Dendritic cell treated with granulocyte-macrophage colony-stimulating factor and Interleukin-4, amounts not matched to agents 40 ng/mL and 50 ng/mL, for 4 days (primary cell): ENCODE data around the gene BCO2.
"Not testable (repeated sequence)": the region's sequence is repeated elsewhere in the genome, so short reads cannot be mapped to it uniquely, and the experiment has no call there.

ENCODE experiments used
- H3K27ac Mint-ChIP-seq: one replicate; pipeline ENCODE4 v1.8.0; 2022; ENCODE audit warnings: mild to moderate bottlenecking, mixed read lengths
- H3K27me3 Mint-ChIP-seq: one replicate; pipeline ENCODE4 v1.8.0; 2022; ENCODE audit warnings: mild to moderate bottlenecking, mixed read lengths
- H3K36me3 Mint-ChIP-seq: one replicate; pipeline ENCODE4 v1.8.0; 2022; ENCODE audit warnings: low read depth, mixed read lengths
- H3K4me1 Mint-ChIP-seq: one replicate; pipeline ENCODE4 v1.8.0; 2022; ENCODE audit warnings: low read depth, mixed read lengths
- H3K4me3 Mint-ChIP-seq: one replicate; pipeline ENCODE4 v1.8.0; 2022; ENCODE audit warnings: mild to moderate bottlenecking, moderate library complexity, mixed read lengths
- H3K9me3 Mint-ChIP-seq: one replicate; pipeline ENCODE4 v1.8.0; 2022; ENCODE audit warnings: mixed read lengths
- intact Hi-C: fragments of 100-400 bp; cut with micrococcal nuclease; formaldehyde crosslinking; loops from one replicate; pipeline ENCODE4 v1.15.0; 2022

BCO2 gene

DNA sequence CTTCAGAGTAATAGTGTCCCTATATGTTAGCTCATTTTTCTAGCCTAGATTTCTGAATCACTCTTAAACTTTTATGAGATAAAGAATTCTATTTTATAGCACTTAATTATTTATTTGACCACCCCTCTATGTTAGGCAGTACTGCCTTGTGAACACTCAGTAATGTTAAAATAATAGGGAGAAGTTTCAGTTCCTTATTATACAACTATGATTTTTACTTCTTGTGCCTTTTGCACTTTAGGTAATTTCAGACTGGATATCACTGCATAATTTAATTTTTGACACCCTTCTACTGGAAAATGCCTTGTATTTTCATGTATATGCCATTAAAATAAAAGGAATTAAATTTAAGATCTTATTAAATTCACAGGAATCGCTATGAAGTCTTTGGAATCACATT lies 3.1 kb downstream of the BCO2 start:
- H3K27ac Mint-ChIP-seq: peak overlapping the region; percentile 64
- intact Hi-C loops: loop anchor here (5.0 kb wide), 1 partner anchor 246 kb away; no protein-coding TSS in a partner anchor
- H3K27me3 Mint-ChIP-seq: no peaks in the 10 kb centered on the region
- H3K4me3 Mint-ChIP-seq: no peak overlapping the region
- H3K36me3 Mint-ChIP-seq: no peaks in the 10 kb centered on the region
- peaks cover 32% of the 10 kb centered on the region for H3K4me1 Mint-ChIP-seq
- H3K9me3 Mint-ChIP-seq: no peaks in the 10 kb centered on the region

DNA sequence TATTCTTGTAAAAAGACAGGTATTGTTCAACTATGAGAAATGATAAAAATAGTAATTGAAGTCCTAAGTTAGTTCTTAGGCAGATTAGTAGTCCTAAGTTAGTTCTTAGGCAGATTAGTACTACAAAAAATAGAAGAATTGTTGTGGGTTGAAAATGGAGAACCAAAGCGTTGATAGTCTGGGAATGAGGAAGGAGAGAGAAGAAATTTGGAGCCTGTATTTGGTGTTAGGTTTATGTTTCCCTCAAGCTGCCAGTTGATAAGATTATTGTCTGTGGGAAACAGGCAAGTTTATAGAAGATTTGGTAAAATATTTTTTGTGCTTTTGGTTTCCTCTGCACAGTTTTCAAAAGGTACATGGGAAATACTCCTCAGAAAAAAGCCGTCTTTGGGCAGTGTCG lies 3.6 kb downstream of the BCO2 start:
- Mint-ChIP-seq H3K4me3 (peak overlapping the region; percentile 21), H3K36me3 (no peaks in the 10 kb centered on the region), H3K4me1 (peaks cover 32% of the 10 kb centered on the region), H3K27me3 (no peaks in the 10 kb centered on the region), H3K9me3 (no peaks in the 10 kb centered on the region), H3K27ac (peak overlapping the region; percentile 64)
- intact Hi-C loops: loop anchor here (5.0 kb wide), 1 partner anchor 247 kb away; no protein-coding TSS in a partner anchor

DNA sequence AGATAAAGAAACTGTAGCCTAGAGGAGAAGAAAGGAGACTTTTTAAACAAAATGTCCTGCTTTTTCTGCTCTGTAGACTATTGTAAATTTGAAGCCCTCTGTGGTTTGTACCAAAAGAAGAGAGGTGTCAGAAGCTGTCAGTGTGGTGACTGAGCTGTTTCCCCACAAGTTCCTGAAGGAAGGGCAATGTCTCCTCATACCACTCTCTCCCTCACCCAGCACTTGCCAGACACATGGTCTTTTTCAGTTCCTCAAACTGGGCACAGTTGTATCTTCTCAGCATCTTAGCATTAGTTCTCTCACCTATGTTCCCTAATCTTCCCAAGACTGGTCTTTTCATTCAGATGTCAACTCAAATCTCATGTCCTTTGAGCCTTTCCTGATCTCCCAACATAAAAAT lies 4.3 kb downstream of the BCO2 start:
- H3K4me1 Mint-ChIP-seq: peaks cover 32% of the 10 kb centered on the region
- H3K27ac Mint-ChIP-seq: peak overlapping the region; percentile 64
- H3K27me3 Mint-ChIP-seq: no peaks in the 10 kb centered on the region
- H3K36me3 Mint-ChIP-seq: no peaks in the 10 kb centered on the region
- intact Hi-C loops: loop anchor here (5.0 kb wide), 1 partner anchor 247 kb away; no protein-coding TSS in a partner anchor
- peak overlapping the region; percentile 21 for H3K4me3 Mint-ChIP-seq
- H3K9me3 Mint-ChIP-seq: no peaks in the 10 kb centered on the region

DNA sequence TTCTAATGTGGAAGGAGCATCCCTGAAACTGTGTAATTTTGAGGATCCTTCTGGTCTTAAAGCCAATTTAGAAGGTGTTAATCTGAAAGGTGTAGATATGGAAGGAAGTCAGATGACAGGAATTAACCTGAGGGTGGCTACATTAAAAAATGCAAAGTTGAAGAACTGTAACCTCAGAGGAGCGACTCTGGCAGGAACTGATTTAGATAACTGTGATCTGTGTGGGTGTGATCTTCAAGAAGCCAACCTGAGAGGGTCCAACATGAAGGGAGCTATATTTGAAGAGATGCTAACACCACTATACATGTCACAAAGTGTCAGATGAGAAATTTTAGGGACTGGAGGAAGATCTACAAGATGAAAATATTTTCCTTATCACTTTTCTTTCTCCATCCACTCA lies 7.6 kb downstream of the BCO2 start:
- H3K4me3 Mint-ChIP-seq: no peak overlapping the region
- no peak overlapping the region for H3K27ac Mint-ChIP-seq
- H3K9me3 Mint-ChIP-seq: no peaks in the 10 kb centered on the region
- intact Hi-C loops: no loop called here
- no peaks in the 10 kb centered on the region for H3K27me3 Mint-ChIP-seq
- H3K4me1 Mint-ChIP-seq: peaks cover 31% of the 10 kb centered on the region
- H3K36me3 Mint-ChIP-seq: no peaks in the 10 kb centered on the region

DNA sequence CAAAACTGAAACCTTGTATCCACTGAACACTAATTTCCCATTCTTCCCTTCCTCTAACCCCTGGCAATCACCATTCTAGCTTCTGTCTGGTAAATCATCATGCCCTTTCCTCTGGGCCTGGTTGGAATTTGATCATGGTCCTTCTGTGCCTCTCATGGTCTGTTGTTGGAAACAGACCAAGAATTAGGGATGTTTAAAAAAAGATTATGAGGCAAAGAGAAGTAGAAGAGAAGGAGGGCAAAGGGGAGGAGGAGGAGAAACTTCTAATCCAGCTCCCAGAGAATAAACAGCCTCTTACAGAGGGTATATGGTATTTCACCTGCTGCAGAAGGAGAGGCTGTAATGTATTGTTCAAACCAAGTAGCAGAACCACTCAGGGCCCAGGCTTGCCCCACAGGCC lies 10.6 kb downstream of the BCO2 start:
- Mint-ChIP-seq H3K4me3 (no peak overlapping the region), H3K9me3 (no peaks in the 10 kb centered on the region), H3K4me1 (peaks cover 23% of the 10 kb centered on the region), H3K27me3 (no peaks in the 10 kb centered on the region), H3K27ac (no peak overlapping the region), H3K36me3 (no peaks in the 10 kb centered on the region)
- intact Hi-C loops: no loop called here

DNA sequence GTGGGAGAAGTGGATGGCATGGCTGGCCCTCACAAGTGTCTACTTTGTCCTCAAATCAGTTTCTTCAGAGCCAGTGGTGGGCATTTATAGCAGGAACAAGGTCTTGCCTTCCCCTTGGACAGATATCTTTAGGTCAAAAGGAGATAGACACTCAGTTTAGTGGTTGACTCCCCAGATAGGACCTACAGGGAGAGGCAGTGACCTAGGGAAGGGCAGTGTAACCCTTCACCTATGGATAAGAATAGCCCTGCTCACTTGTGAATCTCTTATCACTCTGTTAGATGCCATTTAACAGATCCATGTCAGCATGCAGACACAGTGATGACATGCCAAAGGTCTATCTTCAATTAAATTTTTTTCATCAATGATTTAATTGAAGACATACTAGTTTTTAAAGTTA lies 11.0 kb downstream of the BCO2 start:
- Mint-ChIP-seq H3K9me3 (no peaks in the 10 kb centered on the region), H3K4me3 (no peak overlapping the region), H3K27me3 (no peaks in the 10 kb centered on the region), H3K27ac (no peak overlapping the region), H3K36me3 (no peaks in the 10 kb centered on the region), H3K4me1 (peaks cover 23% of the 10 kb centered on the region)
- intact Hi-C loops: no loop called here

DNA sequence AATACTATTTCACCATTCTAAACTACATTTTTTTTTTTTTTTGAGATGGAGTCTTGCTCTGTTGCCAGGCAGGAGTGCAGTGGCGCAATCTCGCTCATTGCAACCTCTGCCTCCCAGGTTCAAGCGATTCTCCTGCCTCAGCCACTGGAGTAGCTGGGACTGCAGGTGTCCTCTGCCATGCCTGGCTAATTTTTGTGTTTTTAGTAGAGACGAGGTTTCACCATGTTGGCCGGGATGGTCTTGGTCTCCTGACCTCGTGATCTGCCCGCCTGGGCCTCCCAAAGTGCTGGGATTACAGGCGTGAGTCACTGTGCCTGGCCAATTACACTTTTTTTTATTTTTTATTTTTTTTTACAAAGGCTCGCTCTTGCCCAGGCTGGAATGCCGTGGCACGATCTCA lies 19.8 kb downstream of the BCO2 start:
- H3K4me1 Mint-ChIP-seq, H3K27me3 Mint-ChIP-seq, intact Hi-C loops, H3K9me3 Mint-ChIP-seq, H3K36me3 Mint-ChIP-seq, H3K4me3 Mint-ChIP-seq, H3K27ac Mint-ChIP-seq: not testable (repeated sequence)

DNA sequence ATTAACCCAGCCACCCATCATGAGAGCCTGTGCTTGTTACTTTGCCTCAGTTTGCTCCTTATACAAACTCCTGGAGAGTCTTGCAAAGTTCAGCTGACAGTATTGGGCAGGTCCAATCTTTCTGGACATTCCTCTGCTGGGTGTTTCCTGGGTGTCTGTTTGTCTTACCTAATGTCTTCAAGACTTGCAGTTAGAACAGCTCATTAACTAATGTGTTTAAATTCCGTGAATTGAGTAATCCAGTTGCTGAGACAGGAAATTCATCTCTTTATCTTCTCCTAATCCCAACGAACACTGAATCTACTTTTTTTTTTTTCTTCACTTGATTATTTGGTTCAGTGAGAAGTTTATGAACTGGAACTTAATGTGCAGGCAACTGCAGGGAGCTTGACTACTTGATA lies 20.6 kb downstream of the BCO2 start:
- intact Hi-C loops: no loop called here
- Mint-ChIP-seq H3K9me3 (no peaks in the 10 kb centered on the region), H3K27ac (no peak overlapping the region), H3K36me3 (no peaks in the 10 kb centered on the region), H3K4me1 (peaks cover 5% of the 10 kb centered on the region), H3K4me3 (no peak overlapping the region), H3K27me3 (no peaks in the 10 kb centered on the region)

DNA sequence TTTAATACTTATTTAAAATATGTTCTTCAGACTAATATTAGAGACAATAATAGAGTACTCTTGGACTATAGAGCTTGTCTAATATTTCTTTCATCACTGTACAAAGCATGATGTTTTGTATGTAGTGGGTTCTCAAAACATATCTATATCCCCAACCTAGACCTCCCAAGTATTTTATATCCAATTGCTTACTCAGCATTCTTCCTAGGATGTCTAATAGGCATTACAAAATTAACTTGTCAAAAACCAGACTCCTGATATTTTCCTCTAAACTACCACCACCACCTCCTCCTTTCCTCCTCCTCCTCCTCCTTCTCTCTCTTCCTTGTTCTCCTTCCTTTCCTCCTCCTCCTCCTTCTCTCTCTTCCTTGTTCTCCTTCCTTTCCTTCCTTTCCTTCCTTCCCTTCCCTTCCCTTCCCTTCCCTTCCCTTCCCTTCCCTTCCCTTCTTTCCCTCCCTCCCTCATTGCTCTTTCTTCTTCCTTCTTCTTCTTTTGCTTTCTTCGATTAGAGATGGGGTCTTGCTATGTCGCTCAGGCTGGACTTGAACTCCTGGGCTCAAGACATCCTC lies 21.3 kb downstream of the BCO2 start:
- Mint-ChIP-seq H3K27me3 (no peaks in the 10 kb centered on the region), H3K9me3 (no peaks in the 10 kb centered on the region), H3K27ac (no peak overlapping the region), H3K36me3 (no peaks in the 10 kb centered on the region), H3K4me1 (peaks cover 5% of the 10 kb centered on the region), H3K4me3 (no peak overlapping the region)
- intact Hi-C loops: no loop called here

DNA sequence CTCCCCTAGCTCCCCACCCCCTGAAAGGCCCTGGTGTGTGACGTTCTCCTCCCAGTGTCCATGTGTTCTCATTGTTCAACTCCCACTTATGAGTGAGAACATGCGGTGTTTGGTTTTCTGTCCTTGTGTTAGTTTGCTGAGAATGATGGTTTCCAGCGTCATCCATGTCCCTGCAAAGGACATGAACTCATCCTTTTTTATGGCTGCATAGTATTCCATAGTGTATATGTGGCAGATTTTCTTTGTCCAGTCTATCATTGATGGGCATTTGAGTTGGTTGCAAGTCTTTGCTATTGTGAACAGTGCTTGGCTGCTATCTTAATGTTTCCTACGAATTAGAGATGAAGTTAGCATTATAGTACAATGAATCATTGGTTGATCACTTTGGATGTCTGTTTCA lies 23.8 kb downstream of the BCO2 start:
- intact Hi-C loops, H3K36me3 Mint-ChIP-seq, H3K4me1 Mint-ChIP-seq, H3K27ac Mint-ChIP-seq, H3K4me3 Mint-ChIP-seq, H3K9me3 Mint-ChIP-seq, H3K27me3 Mint-ChIP-seq: not testable (repeated sequence)

DNA sequence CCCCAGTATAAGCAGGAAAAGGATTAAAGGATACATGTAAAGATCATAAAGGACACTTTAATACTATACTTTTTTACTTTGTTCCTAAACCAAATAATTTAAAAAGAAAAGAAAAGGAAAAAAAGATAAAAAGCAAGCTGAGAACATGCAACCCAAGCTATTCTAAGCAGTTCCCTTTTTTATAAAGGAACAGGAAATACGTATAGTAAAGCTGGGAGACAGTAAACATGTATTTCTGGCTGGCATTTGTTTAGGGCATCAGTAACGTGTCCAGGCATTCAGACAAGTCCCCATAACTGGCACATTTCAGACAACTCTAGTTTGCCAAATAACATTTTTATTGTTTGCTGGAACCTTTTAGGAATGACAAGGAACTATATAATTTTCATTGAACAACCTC lies 24.9 kb downstream of the BCO2 start:
- peaks cover 5% of the 10 kb centered on the region for H3K4me1 Mint-ChIP-seq
- peak overlapping the region; percentile 25 for H3K27ac Mint-ChIP-seq
- no peaks in the 10 kb centered on the region for H3K27me3 Mint-ChIP-seq
- no peak overlapping the region for H3K4me3 Mint-ChIP-seq
- no peaks in the 10 kb centered on the region for H3K36me3 Mint-ChIP-seq
- intact Hi-C loops: no loop called here
- no peaks in the 10 kb centered on the region for H3K9me3 Mint-ChIP-seq

DNA sequence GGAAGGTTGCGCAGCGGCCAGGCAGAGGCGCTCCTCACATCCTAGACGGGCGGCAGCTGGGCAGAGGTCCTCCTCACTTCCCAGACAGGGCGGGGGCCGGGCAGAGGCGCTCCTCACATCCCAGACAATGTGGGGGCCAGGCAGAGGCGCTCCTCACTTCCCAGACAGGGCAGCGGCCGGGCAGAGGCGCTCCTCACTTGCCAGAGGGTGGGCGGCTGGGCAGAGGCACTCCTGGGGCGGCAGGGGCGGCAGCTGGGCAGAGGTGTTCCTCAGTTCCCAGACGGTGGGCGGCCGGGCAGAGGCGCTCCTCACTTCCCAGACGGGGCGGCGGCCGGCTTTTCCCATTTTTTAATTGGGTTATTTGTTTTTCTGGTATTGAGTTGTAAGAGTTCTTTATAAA lies 30.8 kb downstream of the BCO2 start:
- intact Hi-C loops: no loop called here
- peaks cover 1% of the 10 kb centered on the region for H3K27me3 Mint-ChIP-seq
- no peaks in the 10 kb centered on the region for H3K4me1 Mint-ChIP-seq
- H3K4me3 Mint-ChIP-seq: no peak overlapping the region
- H3K9me3 Mint-ChIP-seq: no peaks in the 10 kb centered on the region
- H3K27ac Mint-ChIP-seq: no peak overlapping the region
- H3K36me3 Mint-ChIP-seq: no peaks in the 10 kb centered on the region

DNA sequence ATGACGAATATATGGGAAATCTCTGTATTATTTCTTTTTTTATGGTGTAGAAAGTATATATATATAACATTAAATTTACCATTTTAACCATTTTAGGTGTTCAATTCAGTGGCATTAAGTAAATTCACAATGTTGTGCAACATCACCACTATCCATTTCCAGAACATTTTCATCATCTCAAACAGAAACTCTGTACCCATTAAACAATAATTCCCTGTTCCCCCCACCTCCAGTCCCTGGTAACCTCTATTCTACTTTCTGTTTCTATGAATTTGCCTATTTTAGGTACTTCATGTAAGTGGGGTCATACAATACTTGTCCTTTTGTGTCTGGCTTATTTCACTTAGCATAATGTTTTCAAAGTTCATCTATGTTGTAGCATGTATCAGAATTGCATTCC lies 35.6 kb downstream of the BCO2 start:
- no peaks in the 10 kb centered on the region for H3K36me3 Mint-ChIP-seq
- H3K27me3 Mint-ChIP-seq: peaks cover 1% of the 10 kb centered on the region
- H3K4me1 Mint-ChIP-seq: no peaks in the 10 kb centered on the region
- intact Hi-C loops: no loop called here
- no peak overlapping the region for H3K4me3 Mint-ChIP-seq
- no peaks in the 10 kb centered on the region for H3K9me3 Mint-ChIP-seq
- H3K27ac Mint-ChIP-seq: no peak overlapping the region

DNA sequence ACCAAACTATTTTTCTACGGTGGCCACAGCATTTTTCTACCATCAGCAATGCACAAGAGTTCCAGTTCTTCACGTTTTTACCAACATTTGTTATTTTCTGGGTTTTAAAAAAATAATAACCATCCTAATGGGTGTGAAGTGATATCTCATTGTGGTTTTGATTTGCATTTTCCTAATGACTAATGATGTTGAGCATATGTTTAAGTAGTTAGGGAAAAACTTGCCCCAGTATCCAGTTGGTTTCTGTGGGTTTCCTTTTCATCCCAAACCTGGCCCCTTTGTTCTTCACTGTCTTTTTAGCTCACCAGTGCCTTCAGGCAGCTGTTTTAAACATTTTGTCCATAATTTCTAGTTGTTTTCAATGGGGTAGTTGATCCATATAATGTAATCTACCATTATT lies 36.2 kb downstream of the BCO2 start:
- H3K27ac Mint-ChIP-seq: no peak overlapping the region
- intact Hi-C loops: no loop called here
- H3K9me3 Mint-ChIP-seq: no peaks in the 10 kb centered on the region

DNA sequence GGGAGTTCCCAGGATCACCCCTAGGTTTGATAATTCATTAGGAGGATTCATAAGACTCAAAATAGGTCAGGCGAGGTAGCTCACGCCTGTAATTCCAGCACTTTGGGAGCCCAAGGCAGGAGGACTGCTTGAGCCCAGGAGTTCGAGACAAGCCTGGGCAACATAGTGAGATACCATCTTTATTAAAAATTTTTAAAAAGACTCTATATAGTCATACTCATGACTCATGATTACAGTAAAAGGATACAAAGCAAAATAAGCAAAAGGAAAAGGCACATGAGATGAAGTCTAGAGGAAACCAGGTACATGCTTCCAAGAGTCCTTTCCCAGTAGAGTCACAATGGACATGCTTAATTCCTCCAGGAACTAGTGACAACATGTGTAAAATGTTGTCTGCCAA lies 37.0 kb downstream of the BCO2 start:
- no peak overlapping the region for H3K4me3 Mint-ChIP-seq
- intact Hi-C loops: no loop called here
- H3K4me1 Mint-ChIP-seq: no peaks in the 10 kb centered on the region
- no peaks in the 10 kb centered on the region for H3K9me3 Mint-ChIP-seq
- H3K27ac Mint-ChIP-seq: no peak overlapping the region
- H3K36me3 Mint-ChIP-seq: no peaks in the 10 kb centered on the region
- peaks cover 1% of the 10 kb centered on the region for H3K27me3 Mint-ChIP-seq

More for the DNA sequence above, 36.2 kb downstream of the BCO2 start:
- Mint-ChIP-seq H3K4me3 (no peak overlapping the region), H3K36me3 (no peaks in the 10 kb centered on the region), H3K4me1 (no peaks in the 10 kb centered on the region), H3K27me3 (peaks cover 1% of the 10 kb centered on the region)
